NCI-H2227 (cell line): ENCODE measurements around the gene RASAL3.

Experiments
- DNase-seq: peaks from one replicate; lab custom pipeline; 2025; ENCODE audit not compliant: unreplicated experiment; lab: John Stamatoyannopoulos, UW

The RASAL3 gene

DNA sequence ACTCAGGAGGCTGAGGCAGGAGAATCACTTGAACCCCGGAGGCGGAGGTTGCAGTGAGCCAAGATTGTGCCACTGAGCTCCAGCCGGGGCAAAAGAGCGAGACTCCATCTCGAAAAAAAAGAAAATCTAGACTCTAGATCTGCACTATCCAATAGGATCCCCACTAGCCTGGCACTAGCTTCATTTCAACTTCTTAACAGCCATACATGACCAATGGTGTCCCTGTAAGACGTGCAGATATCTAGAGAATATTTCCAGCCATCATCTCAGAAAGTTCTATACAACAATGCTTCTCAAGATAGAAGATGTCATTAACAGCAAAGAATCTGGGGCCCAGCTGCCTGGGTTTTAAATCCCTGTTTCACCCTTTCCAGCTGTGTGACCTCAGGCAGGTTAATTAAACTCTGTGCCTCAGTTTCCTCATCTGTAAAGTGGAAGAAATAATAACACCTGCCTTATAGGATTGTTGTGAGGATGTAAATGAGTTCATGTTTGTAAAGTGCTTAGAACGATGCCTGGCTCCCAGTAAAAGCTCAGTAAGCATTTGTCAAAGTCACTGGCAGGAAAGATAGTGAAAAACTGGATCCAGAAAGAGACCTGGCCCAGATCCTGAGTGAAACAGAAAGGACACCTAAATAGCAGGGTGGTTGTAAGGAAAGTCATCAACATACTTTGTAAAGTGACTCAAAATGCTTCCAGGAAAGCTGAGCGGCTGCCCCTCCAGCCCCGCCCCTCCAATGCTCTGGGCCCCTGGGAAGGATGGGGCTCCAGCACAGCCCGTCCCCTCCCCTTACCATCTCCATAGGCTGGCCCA lies 28.1 kb downstream of the RASAL3 start:
- no peak for DNase-seq

DNA sequence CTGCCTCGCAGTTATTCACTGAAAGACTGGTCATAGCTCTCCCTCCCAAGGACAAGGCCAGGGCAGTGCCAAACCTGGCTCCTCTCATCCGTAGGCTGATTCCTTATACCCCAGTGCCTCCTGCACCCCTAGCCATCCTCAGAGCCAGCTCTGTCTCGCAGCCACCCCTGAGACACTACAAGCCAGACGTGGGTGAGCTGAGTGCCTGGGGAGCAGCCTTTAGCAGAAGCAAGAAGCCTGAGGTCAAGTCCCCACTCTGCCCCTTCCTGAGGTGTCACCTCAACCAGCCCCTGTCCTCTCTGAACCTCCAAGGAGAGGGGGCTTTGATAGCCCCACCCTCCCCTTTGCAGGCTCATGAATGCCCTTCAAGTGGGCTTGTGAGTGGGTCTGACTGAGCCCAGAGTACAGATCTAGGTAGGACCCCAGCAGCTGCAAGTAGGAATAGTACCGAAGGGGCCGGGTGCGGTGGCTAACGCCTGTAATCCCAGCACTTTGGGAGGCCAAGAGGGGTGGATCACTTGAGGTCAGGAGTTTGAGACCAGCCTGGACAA lies 30.8 kb downstream of the RASAL3 start:
- no peak for DNase-seq

DNA sequence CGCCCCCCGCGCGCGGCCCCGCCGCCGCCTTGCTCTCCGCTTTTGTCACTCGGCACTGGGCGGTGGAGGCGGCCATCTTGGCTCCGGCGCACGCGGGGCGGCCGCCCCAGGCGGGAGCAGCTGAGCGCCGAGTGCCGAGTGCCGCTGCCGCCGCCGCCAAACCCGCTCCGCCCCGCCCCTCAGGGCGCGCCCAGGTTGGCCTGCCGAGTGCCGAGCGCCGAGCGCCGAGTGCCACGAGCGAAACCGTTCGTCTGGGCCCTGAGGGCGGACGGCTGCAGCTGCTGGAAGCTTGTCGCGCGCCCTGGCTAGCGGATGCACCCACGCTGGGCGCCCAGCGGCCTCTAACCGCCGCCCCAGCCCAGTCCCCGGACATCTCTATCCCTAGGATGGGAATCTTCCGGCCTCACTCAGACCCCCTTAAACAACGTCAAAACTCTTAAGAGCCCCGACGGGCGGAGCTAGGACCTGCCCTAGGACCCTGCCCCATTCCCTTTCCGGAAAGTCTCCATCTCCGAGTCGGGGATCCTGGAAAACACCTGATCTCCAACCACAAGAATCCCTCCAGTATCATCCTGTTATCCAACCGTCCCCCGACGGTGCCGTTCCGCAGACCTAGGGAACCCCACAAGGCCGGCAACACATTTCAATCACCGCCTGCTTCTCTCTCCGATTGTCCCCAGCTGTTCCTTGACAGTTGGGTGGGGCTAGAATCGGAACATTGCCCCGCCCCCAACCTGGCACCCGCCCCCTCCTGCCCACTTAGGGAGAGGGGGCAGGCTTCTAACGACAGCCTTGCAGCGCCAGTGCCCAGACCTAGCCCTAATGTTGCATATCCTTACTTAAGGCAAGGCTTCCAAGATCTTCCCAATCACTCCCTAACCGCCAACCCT lies 31.5 kb downstream of the RASAL3 start:
- DNase-seq: peak; percentile 91

DNA sequence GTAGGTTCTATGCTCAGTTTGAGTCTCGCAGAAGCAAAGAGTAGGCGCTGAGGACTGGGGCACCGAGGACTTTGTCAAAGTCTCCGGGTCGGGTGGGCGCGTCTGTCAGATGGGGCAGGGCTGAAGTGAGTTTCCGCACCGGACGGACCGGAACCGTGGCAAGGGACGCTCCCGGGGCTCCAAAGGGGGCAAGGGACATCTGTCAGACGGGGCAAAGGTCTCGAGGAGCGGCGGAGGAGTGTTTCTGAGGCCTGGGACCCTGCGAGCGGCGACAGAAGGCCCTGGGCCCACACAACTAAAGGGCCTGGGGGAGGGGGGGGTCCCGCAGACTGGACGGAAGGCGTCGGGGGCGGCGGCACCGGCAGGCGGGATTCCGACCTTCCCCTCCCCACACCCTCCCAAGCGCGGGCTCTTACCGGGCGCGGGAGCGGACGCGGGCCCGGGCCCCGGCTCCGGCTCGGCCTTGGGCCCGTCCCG lies 32.3 kb downstream of the RASAL3 start:
- DNase-seq: no peak

- DNase-seq: no peak
Measured at GRCh38 chr19:15431396-15432017, 32.8 kb downstream of the RASAL3 start.

- DNase-seq: no peak
Measured at GRCh38 chr19:15430526-15431120, 33.7 kb downstream of the RASAL3 start.

DNA sequence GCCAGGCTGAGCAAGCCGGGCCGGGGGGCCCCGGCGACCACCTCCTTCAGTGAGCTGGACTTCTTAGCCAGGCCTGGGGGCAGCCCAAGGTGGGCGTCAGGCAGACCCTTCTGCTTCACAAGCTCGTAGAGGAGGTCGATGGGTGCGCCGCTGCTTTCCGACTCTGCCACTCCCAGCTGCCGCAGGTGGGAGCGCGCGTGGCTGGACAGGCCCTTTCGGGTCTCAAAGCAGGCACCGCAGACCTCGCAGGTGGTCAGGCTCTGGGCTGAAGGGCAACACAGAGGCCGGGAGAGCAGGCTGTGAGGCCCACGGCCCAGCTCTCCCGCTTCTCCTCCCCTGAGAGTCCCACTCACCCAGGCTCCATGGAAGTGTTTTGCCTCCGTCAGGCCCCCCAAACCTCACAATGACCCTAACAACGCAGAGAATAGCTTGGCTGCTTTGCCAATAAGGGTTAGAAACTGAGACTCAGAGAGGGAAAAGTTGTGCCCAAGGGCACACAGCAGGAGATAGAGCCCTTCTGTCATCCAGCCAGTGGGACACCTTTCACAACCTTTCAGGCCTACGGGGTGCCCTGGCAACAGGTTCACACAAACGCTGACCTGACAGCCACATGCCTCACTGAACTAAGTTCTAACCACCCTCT lies 34.4 kb downstream of the RASAL3 start:
- DNase-seq: no peak

DNA sequence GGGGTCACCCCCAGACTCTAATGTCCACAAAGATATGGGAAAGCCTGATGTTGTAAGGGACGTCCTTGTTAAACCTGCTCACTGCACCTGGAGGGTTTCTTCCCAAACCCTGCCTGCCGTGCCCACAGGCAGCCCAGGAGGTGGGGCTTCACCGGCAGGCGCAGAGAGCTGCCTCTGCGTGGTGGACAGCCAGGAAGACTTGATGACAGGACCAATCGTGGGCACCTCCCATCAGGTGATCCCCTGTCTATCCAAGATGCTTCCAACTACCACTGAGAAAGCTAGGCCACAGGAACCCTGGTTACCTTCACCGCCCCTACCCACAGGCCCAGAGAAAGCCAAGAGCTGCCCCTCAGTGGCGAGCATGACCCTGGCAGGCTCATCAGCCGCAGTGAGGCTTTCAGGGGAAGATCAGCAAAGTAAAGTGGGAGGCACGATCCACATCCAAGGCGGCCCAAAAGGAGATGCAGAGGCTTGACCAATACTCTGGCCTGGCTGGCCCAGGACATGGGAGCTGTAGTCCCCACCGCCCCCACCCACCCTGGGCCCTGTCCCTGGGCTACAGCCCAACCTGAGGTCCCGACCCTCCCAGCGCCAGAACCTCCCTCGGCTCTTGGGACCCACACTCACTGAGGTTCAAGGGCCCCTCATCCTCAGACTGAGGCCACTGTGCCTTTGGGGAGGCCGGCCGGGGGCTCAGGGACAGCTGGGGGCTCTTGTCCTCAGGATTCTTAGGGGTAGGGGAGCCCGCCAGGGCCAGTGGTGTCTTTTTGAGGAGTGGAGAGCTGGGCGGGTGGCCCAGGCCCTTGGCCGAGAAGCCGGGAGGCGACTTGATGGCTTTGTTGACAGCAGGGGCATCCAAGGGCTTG lies 35.2 kb downstream of the RASAL3 start:
- no peak for DNase-seq

GRCh38 chr19:15427991-15428471 lies 36.3 kb downstream of the RASAL3 start:
- no peak for DNase-seq

GRCh38 chr19:15427350-15427700 lies 37.0 kb downstream of the RASAL3 start:
- DNase-seq: no peak

- peak; percentile 48 for DNase-seq
Measured at GRCh38 chr19:15426485-15427349, 37.6 kb downstream of the RASAL3 start.

GRCh38 chr19:15425321-15425950 lies 38.9 kb downstream of the RASAL3 start:
- no peak for DNase-seq

DNA sequence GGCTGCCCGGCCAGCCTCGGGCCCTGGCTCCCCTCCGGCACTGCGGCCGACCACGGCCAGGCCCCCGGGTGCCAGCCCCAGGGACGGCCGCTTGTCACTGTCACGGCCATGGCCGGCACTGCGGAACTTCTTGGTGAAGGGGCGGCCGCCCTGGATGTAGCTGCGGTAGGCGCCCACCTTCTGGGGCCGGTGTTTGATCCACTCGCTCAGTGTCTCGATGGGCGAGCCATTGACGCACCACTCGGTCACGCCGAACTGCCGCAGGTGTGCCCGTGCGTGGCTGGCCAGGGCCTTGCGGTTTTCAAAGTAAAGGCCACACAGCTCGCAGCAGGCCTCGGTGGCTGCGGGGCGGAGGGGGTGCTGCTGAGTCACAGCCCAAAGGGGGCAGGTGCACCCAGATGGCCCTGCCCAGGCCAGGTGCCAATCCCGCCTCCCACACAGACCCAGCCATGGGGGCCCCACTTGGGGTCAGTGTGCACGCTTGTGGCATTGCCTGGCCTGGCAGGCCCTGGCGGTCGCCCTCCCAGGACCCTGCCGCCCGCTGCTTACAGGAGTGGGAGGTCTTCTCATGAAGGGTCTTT lies 39.6 kb downstream of the RASAL3 start:
- DNase-seq: no peak

DNA sequence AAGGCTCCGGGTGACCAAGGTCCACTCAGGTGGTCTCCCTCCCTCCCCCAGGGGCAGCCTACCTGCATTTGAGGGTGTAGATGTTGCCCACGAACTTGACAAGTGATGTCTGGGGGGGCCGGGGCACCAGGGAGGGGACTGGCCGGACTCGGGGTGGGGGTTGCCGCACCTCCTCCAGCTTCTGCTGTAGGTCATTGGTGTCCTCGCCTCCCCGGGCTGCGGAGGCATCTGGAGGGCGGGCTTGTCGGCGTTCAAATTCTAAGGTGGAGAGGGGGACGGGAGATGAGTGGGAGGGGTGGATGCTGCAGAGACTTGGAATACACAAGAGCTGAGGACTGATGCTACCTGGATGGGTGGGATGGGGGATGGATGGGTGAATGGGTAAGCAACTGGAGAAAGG lies 40.2 kb downstream of the RASAL3 start:
- DNase-seq: no peak

- no peak for DNase-seq
Measured at GRCh38 chr19:15423130-15423529, 41.2 kb downstream of the RASAL3 start.

DNA sequence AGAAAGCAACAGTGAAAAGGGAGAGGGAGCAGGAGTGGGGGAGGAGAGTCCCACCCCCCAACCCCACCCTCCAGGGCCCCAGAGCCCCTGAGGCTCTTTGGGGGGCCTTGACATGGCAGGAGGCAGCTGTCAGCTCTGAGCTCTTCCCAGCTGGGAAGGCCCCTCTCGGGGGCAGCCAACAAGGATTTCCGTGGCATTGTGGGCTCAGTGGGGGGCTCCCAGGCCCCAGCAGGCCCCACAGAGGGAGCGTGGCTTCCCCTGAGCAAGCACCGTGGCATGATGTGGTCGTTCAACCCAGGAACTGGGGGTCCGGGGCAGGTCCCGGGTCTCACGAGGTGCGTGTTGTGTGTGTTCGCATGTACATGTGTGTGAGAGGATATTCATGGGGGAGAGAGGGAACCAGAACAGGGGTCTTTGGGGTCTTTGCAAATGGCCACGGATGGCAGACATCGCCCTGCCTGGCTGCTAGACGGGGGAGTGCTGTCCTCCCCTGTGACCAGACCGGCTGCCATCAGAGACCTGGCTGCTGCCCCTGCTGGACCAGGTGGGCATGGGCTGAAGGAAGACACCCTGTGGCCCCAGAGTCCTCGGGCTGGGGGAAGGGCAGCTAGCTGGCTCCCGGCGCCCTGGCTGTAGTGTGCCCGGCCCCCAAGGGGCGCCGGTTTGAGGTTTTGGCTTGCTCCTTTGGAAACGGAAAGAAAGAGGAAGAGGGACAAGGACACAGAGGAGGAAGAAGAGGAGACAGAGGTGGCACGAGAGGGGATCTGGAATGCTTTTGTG lies 41.9 kb downstream of the RASAL3 start:
- no peak for DNase-seq
